Endothelial cell of umbilical vein (primary cell): Measurements from ENCODE around the gene CHADL. TPM values are rescaled to one million over a fixed set of nuclear protein-coding genes. Genes with fewer than 3 reads are reported as not detected.

Experiments
- BruUV-seq: library from RNA; stranded (reverse); fragments of 400-500 nt; replicated peaks from 2 replicates; lab custom pipeline; 2021; lab: Mats Ljungman, UMichigan
- CTCF ChIA-PET: fragments of 300-600, 350-600 bp; sonication (Branson Sonifier 250); formaldehyde crosslinking; loops from one replicate; lab custom pipeline; 2021; ENCODE audit warnings: antibody characterized with exemption, inconsistent platforms; lab: Charles Lee
- POLR2A ChIA-PET: fragments of 300-600, 350-600 bp; sonication (Branson Sonifier 250); formaldehyde crosslinking; loops from one replicate; lab custom pipeline; 2021; ENCODE audit warnings: antibody characterized with exemption, inconsistent platforms; lab: Charles Lee
- DNase-seq: peaks from one replicate; pipeline ENCODE4 v3.0.0-alpha.2; 2011; ENCODE audit warnings: low read depth, low spot score
- FAIRE-seq: peaks from 2 replicates; lab custom pipeline; 2011; peaks lifted over from hg19 to GRCh38; lab: Jason Lieb, UNC
- H2AFZ ChIP-seq: 2 replicates; pipeline ENCODE4 v1.6.0; 2012; ENCODE audit warnings: low read depth, low read length, control low read depth, inconsistent platforms
- H3K27ac ChIP-seq: 2 replicates; pipeline ENCODE4 v1.5.1; 2011; ENCODE audit warnings: low read depth, mild to moderate bottlenecking, control low read depth, low read length, moderate library complexity; ENCODE audit not compliant: insufficient read depth
- H3K27me3 ChIP-seq, 2 experiments: 2 replicates each; pipeline versions ENCODE4 v1.6.0 to v1.6.1; 2011; ENCODE audit warnings: low read length in 2 of 2, mixed read lengths in 1 of 2; ENCODE audit not compliant: control insufficient read depth in 2 of 2, insufficient read depth in 2 of 2
- H3K36me3 ChIP-seq, 2 experiments: 2 replicates in 1 of 2; 3 replicates in 1 of 2; pipeline ENCODE4 v1.5.1; 2011; ENCODE audit warnings: low read length in 2 of 2, mild to moderate bottlenecking in 1 of 2, moderate library complexity in 1 of 2; ENCODE audit not compliant: control insufficient read depth in 2 of 2, insufficient read depth in 2 of 2; ENCODE audit errors: extremely low read depth in 1 of 2
- H3K4me1 ChIP-seq: 3 replicates; pipeline ENCODE4 v1.5.1; 2011; ENCODE audit warnings: mild to moderate bottlenecking, low read length; ENCODE audit not compliant: control insufficient read depth, insufficient read depth; ENCODE audit errors: extremely low read depth
- H3K4me2 ChIP-seq: 2 replicates; pipeline ENCODE4 v1.6.1; 2011; ENCODE audit warnings: low read length, control low read depth, mixed read lengths; ENCODE audit not compliant: insufficient read depth
- H3K4me3 ChIP-seq, 3 experiments: fragments of 200-600 bp in 1 of 3; sonication (generic), shearing (Covaris generic) in 1 of 3; replicated peaks in 1 of 3; 2 replicates each; pipeline ENCODE4 v1.5.1; 2011 to 2016; ENCODE audit warnings: control low read depth in 3 of 3, low read length in 3 of 3, mild to moderate bottlenecking in 2 of 3, inconsistent platforms in 1 of 3, low read depth in 1 of 3, moderate library complexity in 1 of 3; ENCODE audit not compliant: insufficient read depth in 1 of 3
- H3K79me2 ChIP-seq: 2 replicates; pipeline ENCODE4 v1.6.0; 2012; ENCODE audit warnings: low read length, inconsistent platforms; ENCODE audit not compliant: control insufficient read depth, insufficient read depth
- H3K9ac ChIP-seq: replicated peaks from 2 replicates; pipeline ENCODE3; 2011; ENCODE audit warnings: low read length, control low read depth; ENCODE audit not compliant: insufficient read depth; ENCODE audit errors: extremely low read depth
- H3K9me1 ChIP-seq: replicated peaks from 3 replicates; pipeline ENCODE4 v1.6.0; 2011; ENCODE audit warnings: mild to moderate bottlenecking, low read length; ENCODE audit not compliant: control insufficient read depth, insufficient read depth; ENCODE audit errors: extremely low read depth
- H3K9me3 ChIP-seq: replicated peaks from 2 replicates; pipeline ENCODE4 v1.5.1; 2012; ENCODE audit warnings: low read length, inconsistent platforms; ENCODE audit not compliant: control insufficient read depth, insufficient read depth
- H4K20me1 ChIP-seq: replicated peaks from 2 replicates; pipeline ENCODE3; 2011; ENCODE audit warnings: mild to moderate bottlenecking, low read length; ENCODE audit not compliant: control insufficient read depth, insufficient read depth; ENCODE audit errors: extremely low read depth
- CTCF ChIP-seq, 2 donors: IDR thresholded peaks; 1 replicate in 1 of 2; 2 replicates in 1 of 2; pipeline ENCODE4 v1.5.1; 2011; ENCODE audit warnings: low read length in 2 of 2, mild to moderate bottlenecking in 2 of 2, moderate library complexity in 2 of 2, control low read depth in 1 of 2, inconsistent platforms in 1 of 2, low read depth in 1 of 2; ENCODE audit not compliant: insufficient read depth in 1 of 2; ENCODE audit errors: extremely low read depth in 1 of 2
- FOS ChIP-seq: IDR thresholded peaks from 2 replicates; pipeline ENCODE4 v1.6.1; 2011; ENCODE audit warnings: mild to moderate bottlenecking, low read length, moderate library complexity, borderline replicate concordance; ENCODE audit not compliant: insufficient read depth
- dilution Hi-C: fragments of 300-500 bp; cut with MboI; formaldehyde crosslinking; loops from one replicate; pipeline ENCODE4 v1.15.0; 2019; ENCODE audit warnings: low sequenced_read_pairs; ENCODE audit not compliant: extremely low pct_ligation_motif_present
- intact Hi-C: fragments of 100-400 bp; cut with micrococcal nuclease; formaldehyde crosslinking; loops from one replicate; pipeline ENCODE4 v1.10.0; 2022
- polyA plus RNA-seq, 4 experiments: library from polyadenylated mRNA; depleted of rRNA in 3 of 4; stranded (reverse) in 3 of 4; unstranded in 1 of 4; fragments of >200 nt; gene quantifications; 2 replicates each; pipeline versions ENCODE4 v1.2.1 to v1.2.3, GENCODE V29; 2011 to 2012; ENCODE audit warnings: missing spikeins in 1 of 4
- total RNA-seq: library from RNA; stranded (reverse); gene quantifications from 2 replicates; pipeline ENCODE4 v1.2.3, GENCODE V29; 2021

CHADL gene
- total and polyA plus RNA-seq, 2 donors (not counting 3 experiments of a cell fraction or from before 2014, with no cell fraction given) = 0.69 to 1.1 TPM

GRCh38 chr22:41198027-41198580 lies 42.6 kb downstream of the CHADL start:
- Histone ChIP-seq H3K27ac (no peak overlapping the region), H3K9me3 (no peaks in the 10 kb centered on the region), H3K79me2 (no peaks in the 10 kb centered on the region), H3K4me2 (peak overlapping the region; percentile 58), H3K9ac (no peak overlapping the region), H3K9me1 (no peaks in the 10 kb centered on the region), H3K4me3 (peak overlapping the region in 2 of 3 experiments; percentile 15 to 65), H2AFZ (peak overlapping the region; percentile 96), H3K36me3 (no peaks in the 10 kb centered on the region), H3K27me3 (no peaks in the 10 kb centered on the region), H4K20me1 (no peaks in the 10 kb centered on the region), H3K4me1 (peaks cover 5% of the 10 kb centered on the region)
- ChIA-PET CTCF (interaction anchor here (1.3 to 2.8 kb wide), 3 partner anchors 19 to 276 kb away, joined by 5 to 23 read pairs (median 10); no protein-coding TSS in a partner anchor), POLR2A (no interaction called here)
- dilution Hi-C loops = no loop called here
- DNase-seq = peak; percentile 36
- TF ChIP-seq FOS (no peak), CTCF (IDR thresholded peaks at IDR 0.05; ENCODE audit: extremely low read depth in 1 of 2, insufficient read depth in 1 of 2, low read depth in 1 of 2, low read length in 2 of 2) (peak in 1 of 2 donors; percentile 2)
- no TSS peak for BruUV-seq
- intact Hi-C loops = loop anchor here (5.0 to 10.0 kb wide), 2 partner anchors 167 to 184 kb away; partner anchors contain the start of gene TEF
- FAIRE-seq = peak; percentile 35
